ENCODE results near the gene SLC24A4. TPM values are rescaled to one million over a fixed set of nuclear protein-coding genes. Genes with fewer than 3 reads are reported as not detected.

The SLC24A4 gene
- total RNA-seq, 1 experiment from 2014 or later: not detected

DNA sequence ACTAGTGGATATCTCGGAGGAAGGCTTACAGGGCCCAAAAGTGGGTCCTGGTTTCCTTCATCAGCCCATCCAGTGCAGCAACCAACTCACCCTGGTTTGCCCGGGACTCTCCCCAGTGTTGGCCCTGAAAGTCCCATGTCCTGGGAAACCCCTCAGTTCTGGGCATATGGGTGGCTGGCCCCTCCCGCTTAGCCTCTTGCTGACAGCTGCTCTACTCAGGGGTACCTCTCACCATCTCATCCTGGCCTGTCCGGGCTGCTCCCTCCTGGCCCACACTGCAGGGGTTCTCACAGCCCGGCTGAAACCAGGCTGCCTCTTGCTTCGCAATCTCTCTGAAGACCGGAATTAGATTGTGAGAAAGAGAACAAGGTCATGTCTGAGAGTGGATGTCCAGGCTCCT, 48.9 kb upstream of the SLC24A4 start:
- TF ChIP-seq EZH2phosphoT487 (IDR thresholded peaks at IDR 0.05; ENCODE audit: borderline replicate concordance, low read length) (no peak), EZH2 (IDR thresholded peaks at IDR 0.05; ENCODE audit: low read length, unreplicated experiment) (no peak)
- TF ChIP-seq, protein P1, sequence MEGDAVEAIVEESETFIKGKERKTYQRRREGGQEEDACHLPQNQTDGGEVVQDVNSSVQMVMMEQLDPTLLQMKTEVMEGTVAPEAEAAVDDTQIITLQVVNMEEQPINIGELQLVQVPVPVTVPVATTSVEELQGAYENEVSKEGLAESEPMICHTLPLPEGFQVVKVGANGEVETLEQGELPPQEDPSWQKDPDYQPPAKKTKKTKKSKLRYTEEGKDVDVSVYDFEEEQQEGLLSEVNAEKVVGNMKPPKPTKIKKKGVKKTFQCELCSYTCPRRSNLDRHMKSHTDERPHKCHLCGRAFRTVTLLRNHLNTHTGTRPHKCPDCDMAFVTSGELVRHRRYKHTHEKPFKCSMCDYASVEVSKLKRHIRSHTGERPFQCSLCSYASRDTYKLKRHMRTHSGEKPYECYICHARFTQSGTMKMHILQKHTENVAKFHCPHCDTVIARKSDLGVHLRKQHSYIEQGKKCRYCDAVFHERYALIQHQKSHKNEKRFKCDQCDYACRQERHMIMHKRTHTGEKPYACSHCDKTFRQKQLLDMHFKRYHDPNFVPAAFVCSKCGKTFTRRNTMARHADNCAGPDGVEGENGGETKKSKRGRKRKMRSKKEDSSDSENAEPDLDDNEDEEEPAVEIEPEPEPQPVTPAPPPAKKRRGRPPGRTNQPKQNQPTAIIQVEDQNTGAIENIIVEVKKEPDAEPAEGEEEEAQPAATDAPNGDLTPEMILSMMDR (conservative IDR thresholded peaks at IDR 0.05; ENCODE audit: low read depth, low read length): no peak
- no peaks in the 10 kb centered on the region for H3K79me2 ChIP-seq (ENCODE audit: low read length)
- H3K4me3 ChIP-seq (ENCODE audit: low read length): no peak overlapping the region
- ChIA-PET POLR2A (ENCODE audit: unreplicated experiment) (no interaction called here), CTCF (no interaction called here)
- no peak overlapping the region for H3K4me2 ChIP-seq (ENCODE audit: low read length)
- no peaks in the 10 kb centered on the region for H3K4me1 ChIP-seq (ENCODE audit: insufficient read depth, low read length)
- no TSS peak for BruUV-seq (replicated peaks)
- no peaks in the 10 kb centered on the region for H3F3A ChIP-seq (ENCODE audit: low read length, unreplicated experiment)
- H3K27ac ChIP-seq (ENCODE audit: low read length): no peak overlapping the region
- no peaks in the 10 kb centered on the region for H3K9me2 ChIP-seq (replicated peaks; ENCODE audit: low read length)
- ATAC-seq: no peak
- H4K20me1 ChIP-seq (ENCODE audit: low read length): no peaks in the 10 kb centered on the region
- peaks cover 71% of the 10 kb centered on the region for H3K27me3 ChIP-seq (ENCODE audit: low read length)
- H3K36me3 ChIP-seq (ENCODE audit: low read depth, low read length): no peaks in the 10 kb centered on the region
- no peaks in the 10 kb centered on the region for H3K9me3 ChIP-seq (ENCODE audit: low read length)
- no peak overlapping the region for H2AFZ ChIP-seq (ENCODE audit: low read length)
- H3K9ac ChIP-seq (ENCODE audit: low read length): no peak overlapping the region
- DNase-seq: no peak
- intact Hi-C loops (cut with micrococcal nuclease): no loop called here

DNA sequence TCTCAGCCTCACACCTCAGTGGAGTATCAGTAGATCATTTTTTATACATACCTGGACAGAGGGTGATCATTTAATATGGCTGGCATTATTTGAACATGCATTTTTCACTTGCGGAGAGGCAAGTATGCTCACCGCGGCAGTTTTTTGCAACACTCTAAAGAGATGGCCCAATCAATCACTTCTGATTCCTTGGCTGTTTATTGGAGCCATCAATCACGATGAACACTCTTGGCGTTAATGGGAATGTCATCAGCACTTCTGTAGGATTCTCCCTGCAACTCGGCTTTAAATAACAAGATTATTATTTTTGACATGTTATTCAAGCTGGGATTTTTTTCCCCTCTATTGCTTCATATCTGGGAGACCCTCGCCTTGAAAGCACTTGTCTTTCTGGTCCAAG, 46.9 kb upstream of the SLC24A4 start:
- CTCF ChIA-PET: no interaction called here

DNA sequence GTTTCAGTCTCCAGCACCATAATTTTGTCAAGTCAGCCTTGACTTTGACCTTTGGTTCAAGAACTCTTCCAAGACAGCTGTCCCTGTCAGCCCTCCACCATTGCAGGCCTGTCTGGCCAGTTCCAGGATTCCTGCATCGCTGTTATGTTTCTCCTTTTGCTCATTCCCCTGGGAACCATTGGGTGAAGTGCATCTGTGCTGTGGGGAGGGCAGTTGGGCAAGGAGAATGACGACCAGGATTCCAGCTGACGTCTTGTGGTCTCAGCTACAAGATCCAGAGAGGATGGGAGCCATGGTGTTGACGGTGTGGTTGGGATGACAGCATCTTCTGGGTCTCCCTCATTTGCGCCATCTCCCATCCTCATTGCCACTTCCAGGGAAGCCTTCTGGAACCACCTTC, 45.9 kb upstream of the SLC24A4 start:
- ATAC-seq: no peak
- Histone ChIP-seq H3K36me3 (ENCODE audit: low read depth, low read length) (no peaks in the 10 kb centered on the region), H3K4me2 (ENCODE audit: low read length) (no peak overlapping the region), H3K27ac (ENCODE audit: low read length) (no peak overlapping the region), H4K20me1 (ENCODE audit: low read length) (no peaks in the 10 kb centered on the region), H3K79me2 (ENCODE audit: low read length) (no peaks in the 10 kb centered on the region), H3K9me3 (ENCODE audit: low read length) (no peaks in the 10 kb centered on the region), H3K9me2 (replicated peaks; ENCODE audit: low read length) (no peaks in the 10 kb centered on the region), H3K9ac (ENCODE audit: low read length) (no peak overlapping the region), H2AFZ (ENCODE audit: low read length) (no peak overlapping the region), H3F3A (ENCODE audit: low read length, unreplicated experiment) (no peaks in the 10 kb centered on the region), H3K4me3 (ENCODE audit: low read length) (no peak overlapping the region), H3K27me3 (ENCODE audit: low read length) (peaks cover 46% of the 10 kb centered on the region), H3K4me1 (ENCODE audit: insufficient read depth, low read length) (no peaks in the 10 kb centered on the region)
- no peak for DNase-seq
- CTCF ChIA-PET: no interaction called here
- POLR2A ChIA-PET (ENCODE audit: unreplicated experiment): no interaction called here
- BruUV-seq (replicated peaks): no TSS peak
- intact Hi-C loops (cut with micrococcal nuclease): no loop called here
- TF ChIP-seq EZH2 (IDR thresholded peaks at IDR 0.05; ENCODE audit: low read length, unreplicated experiment): no peak
- TF ChIP-seq EZH2phosphoT487 (IDR thresholded peaks at IDR 0.05; ENCODE audit: borderline replicate concordance, low read length): no peak
- TF ChIP-seq, protein P1 (conservative IDR thresholded peaks at IDR 0.05; ENCODE audit: low read depth, low read length): no peak

More for the DNA sequence above, 46.9 kb upstream of the SLC24A4 start:
- Histone ChIP-seq H3F3A (ENCODE audit: low read length, unreplicated experiment) (no peaks in the 10 kb centered on the region), H3K27ac (ENCODE audit: low read length) (no peak overlapping the region), H3K9me3 (ENCODE audit: low read length) (no peaks in the 10 kb centered on the region), H3K9me2 (replicated peaks; ENCODE audit: low read length) (no peaks in the 10 kb centered on the region), H3K36me3 (ENCODE audit: low read depth, low read length) (no peaks in the 10 kb centered on the region), H2AFZ (ENCODE audit: low read length) (no peak overlapping the region), H3K4me1 (ENCODE audit: insufficient read depth, low read length) (no peaks in the 10 kb centered on the region), H4K20me1 (ENCODE audit: low read length) (no peaks in the 10 kb centered on the region), H3K9ac (ENCODE audit: low read length) (no peak overlapping the region), H3K4me2 (ENCODE audit: low read length) (no peak overlapping the region), H3K27me3 (ENCODE audit: low read length) (peaks cover 56% of the 10 kb centered on the region), H3K4me3 (ENCODE audit: low read length) (no peak overlapping the region), H3K79me2 (ENCODE audit: low read length) (no peaks in the 10 kb centered on the region)
- ATAC-seq (no peak), DNase-seq (no peak)
- intact Hi-C loops (cut with micrococcal nuclease): no loop called here
- no TSS peak for BruUV-seq (replicated peaks)
- TF ChIP-seq EZH2phosphoT487 (IDR thresholded peaks at IDR 0.05; ENCODE audit: borderline replicate concordance, low read length): no peak
- TF ChIP-seq, protein P1 (conservative IDR thresholded peaks at IDR 0.05; ENCODE audit: low read depth, low read length): no peak
- TF ChIP-seq EZH2 (IDR thresholded peaks at IDR 0.05; ENCODE audit: low read length, unreplicated experiment): no peak
- POLR2A ChIA-PET (ENCODE audit: unreplicated experiment): no interaction called here
